ENCODE results near the gene PRKCD.

GRCh38 chr3:53157974-53158580 lies 2.9 kb upstream of the PRKCD start:
- TF ChIP-seq CTCF (conservative IDR thresholded peaks at IDR 0.05) (no peak), EZH2 (IDR thresholded peaks at IDR 0.05; ENCODE audit: low read depth) (no peak)
